SHP77 (cell line): ENCODE data around the gene RERE.

Source experiments
- DNase-seq, 2 experiments: peaks; one replicate each; lab custom pipeline; 2025; lab: John Stamatoyannopoulos, UW

Gene RERE

DNA sequence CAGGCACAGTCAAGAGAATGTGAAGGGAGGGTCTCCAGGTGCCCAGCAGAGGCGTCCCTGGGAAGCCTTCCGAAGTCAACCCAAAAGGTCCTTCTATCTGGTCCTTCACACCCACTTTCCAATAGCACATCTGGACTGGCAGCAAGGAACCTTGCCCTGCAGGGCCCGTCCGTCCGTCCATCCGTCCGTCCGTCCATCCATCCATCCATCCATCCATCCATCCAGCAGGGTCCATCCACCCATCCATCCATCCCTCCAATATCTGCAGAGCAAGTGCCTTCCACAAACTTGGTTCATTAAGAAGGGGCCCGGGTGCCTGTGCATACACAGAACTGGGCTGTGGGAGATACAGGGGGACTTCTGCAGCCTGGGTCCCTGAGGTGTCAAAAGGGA lies 468.0 kb downstream of the RERE start:
- DNase-seq = no peak

DNA sequence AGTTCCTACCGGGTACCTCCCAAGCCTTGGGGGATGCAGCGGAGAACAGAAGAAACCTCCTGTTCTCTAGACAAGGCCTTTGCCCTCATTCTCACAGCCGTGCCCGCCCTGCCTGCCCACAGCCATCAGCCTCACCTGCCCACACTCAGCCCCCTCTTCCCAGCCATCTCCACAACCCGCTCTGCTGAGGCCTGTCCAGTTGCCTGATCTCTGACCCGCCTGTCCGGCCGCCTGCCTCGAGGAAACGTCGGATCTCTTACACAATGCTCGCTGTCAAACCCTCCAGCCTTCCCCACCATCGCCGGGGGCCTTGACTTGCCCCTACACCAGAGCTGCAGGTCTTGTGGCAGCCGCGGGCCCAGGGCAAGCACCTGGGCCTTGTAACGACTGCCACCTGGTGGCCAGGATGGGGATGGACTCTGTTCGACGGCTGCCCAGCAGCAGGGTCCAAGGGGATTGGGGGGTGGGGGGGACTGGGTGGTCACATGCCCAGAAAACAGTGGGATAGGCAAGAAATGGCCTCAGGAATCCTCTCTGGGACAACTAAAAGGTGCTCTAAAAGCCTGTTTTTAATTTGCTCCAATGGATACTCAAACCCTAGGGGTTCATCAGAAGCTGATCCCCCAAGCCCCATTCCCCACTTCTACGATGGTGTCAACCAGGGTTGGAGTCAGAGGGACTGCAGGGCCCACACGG lies 468.5 kb downstream of the RERE start:
- DNase-seq = peak; percentile 24 to 60

DNA sequence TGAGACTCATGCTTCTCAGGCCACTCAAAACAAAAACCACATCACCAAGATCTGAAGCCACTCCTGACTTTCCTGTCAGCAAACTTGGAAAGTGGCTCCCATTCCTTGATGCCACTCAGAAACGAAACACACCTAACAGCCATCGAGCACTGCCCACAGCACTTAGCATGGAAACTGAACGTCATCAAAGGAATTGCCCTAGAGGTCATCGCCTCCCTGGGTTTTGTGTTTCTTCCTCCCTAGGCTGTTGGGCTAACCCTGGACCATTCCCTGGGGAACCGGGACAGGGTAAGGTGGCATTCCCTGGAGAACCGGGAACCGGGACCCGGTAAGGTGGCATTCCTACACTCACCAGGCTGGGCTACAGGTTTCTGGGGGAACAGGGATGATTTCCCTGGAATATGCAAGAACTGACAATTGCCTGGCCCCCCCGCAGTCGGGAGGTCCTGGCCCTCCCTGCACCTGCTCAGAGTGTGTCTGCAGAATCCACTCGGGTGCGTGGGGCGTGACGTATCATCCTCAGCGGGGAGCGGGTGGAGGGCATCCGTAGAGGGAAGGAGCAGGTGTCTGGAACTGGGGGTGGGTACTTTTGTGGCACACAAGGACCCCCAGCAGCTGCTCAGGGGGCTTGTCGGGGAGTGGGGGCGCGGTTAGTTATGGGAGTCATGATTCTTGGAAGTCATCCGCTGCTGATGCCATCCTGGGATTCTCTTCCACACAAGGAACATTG lies 469.2 kb downstream of the RERE start:
- no peak for DNase-seq

DNA sequence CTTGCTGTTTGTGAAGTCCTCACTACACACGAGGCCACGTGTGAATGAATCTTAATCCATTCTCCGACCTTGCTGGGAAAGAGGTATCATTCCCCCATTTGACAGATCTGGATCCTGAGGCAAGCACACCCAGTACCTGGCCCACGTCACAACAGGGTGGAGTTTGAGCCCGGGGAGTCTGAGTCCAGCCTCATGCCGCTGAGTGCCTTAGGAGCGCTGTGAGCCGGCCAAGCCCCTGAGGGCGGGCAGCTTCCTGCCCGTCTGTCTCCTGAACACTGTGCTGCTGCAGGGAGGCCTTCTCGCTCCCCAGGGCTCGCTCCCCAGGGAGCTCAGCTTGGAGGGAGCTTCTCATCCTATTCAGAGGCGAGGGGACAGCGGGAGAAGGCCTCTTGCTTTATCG lies 469.8 kb downstream of the RERE start:
- no peak for DNase-seq

DNA sequence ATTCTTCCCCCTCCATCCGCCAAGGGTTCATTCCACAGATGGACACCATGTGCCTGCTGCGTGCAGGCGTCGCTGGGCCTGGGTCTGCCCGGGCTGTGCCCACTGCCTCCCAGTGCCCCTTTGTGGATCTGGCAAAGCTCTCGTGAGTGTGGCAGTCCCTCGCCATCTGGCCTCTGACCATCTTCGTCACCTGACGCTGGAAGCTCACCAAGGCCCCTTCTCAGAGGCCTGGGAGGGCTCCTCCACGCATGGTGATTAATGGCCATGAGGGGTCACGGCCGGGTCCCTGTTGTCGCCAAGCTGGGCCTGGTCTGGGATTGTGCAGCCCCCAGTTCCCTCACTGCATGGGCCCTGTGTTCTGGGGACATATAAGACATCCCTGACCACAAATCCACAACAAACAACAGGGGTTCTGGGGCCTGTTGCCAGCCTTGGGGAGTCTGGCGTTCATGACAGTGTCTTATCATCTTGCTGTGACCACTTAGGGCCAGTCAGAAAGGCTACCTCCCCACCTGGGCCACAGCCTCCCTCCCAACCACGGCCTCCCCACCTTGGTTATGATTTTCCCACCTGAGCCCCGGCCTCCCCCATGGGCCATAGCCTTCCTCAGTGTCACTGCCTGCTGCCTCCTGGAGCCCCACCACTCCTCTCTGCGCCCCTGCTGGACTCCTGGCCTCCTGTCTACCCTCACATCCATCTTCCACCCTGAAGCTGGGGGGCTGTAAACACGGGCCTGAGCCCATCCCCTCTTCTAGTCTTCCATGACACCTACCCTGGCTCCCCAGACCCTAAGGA lies 471.6 kb downstream of the RERE start:
- DNase-seq = no peak

DNA sequence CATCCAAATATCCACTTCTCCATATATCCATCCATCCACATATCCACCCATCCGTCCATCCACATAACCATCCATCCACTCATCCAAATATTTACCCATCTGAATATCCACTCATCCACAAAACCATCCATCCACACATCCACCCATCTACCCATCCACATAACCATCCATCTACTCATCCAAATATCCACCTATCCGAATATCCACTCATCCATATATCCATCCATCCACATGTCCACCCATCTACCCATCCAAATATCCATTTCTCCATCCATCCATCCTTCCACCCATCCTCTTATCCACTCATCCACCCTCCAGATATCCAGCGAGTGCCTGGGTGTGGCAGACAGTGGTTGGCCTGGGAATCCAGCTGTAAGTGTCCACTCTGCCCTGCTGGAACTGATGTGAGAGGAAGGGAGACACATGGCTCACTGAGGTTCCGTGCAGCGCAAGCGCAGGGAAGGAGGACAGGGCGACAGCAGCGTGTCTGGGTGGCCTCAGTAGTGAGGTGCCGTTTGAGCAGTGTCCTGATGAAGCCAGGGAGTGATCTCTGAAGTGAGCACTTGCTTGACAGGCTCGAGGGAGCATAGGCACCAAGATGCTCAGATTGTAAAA lies 472.4 kb downstream of the RERE start:
- no peak for DNase-seq

DNA sequence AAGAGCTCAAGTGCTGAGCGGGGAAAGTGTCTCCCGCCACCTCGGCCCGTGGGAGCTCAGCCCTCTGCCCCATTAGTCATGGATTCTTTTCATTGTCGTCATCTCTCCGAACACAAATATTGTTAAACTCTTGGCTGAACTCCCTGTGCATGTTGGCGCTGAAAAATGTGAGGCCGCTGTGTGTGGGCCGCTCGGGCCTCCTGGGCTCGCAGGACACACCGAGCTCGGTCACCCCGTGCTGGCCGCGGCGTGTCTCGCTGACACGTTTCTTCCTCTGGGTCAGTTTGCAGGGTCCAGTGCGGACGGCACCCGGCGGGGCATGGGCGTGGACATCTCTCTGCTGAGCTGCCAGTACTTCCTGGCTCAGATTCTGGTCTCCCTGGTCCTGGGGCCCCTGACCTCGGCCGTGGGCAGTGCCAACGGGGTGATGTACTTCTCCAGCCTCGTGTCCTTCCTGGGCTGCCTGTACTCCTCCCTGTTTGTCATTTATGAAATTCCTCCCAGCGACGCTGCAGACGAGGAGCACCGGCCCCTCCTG lies 473.9 kb downstream of the RERE start:
- DNase-seq = no peak

DNA sequence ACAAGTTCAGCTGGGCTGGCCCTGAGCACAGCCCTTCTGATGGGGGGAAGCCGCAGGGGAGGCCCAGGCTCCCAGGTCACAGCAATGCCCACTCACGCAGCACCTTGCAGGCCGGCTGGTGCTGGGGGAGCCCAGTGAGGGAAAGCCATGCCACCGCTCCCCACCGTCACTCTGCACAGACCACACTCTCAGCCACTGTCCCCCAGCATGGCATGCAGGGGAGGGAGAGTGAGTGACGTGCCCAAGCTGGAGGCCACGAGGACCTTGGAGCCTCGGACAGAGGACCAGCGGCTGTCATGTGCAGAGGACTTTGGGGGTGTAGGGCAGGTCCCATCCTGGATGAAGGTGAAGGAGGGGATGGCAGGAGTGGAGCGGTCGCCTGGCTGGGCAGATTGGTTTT lies 474.4 kb downstream of the RERE start:
- no peak for DNase-seq

DNA sequence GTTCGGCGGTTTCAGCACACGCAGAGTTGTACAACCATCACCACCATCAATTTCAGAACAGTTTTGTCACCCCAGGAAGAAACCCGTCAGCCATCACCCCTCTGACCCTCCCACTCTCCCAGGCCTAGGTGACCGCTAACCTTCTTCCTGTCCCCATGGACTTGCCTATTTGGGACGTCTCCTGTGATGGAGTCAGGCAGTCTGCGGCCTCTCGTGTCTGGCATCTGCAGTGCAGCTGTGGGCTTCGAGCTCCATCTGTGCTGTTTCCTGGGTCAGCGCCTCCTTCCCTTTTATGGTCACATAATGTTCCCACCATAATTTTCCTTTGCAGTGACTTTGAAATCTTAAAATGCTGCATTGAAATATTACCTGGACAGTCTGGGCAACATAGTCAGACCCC lies 475.1 kb downstream of the RERE start:
- no peak for DNase-seq

DNA sequence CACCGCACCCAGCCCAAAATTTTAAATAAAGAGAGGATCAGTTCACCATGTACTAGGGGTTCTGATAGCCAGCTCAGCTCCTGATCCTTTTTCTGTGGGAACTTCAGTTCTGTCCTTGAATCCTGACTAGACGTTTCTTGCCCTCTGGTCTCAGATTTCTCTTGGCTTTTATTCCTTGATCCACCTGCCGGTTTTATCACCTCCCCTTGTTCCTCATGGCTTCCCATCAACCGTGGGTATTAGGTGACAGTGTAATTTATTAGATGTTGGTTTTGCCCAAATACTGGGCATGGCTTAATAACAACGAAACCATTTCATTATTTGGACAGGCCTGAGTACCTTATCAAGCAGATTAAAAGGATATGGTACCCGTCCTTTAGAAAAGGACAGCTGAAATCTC lies 477.0 kb downstream of the RERE start:
- no peak for DNase-seq

DNA sequence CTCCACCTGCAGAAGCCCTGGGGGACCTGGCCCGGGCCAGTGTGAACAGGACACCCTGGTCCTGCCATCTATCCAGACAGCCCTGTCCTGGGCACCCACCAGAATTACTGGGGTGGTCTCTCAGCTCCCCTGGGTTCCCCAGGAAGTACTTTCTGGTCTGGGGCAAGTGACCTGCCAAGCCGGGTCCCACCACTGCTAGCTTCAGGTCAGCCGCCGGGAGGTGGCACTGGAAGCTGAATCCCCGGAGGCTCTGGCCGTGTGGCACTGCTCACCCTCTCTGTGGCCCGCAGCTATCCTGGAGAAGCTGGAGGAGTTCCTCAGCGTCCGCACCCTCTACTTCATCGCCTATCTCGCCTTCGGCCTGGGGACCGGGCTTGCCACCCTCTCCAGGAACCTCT lies 478.2 kb downstream of the RERE start:
- no peak for DNase-seq

DNA sequence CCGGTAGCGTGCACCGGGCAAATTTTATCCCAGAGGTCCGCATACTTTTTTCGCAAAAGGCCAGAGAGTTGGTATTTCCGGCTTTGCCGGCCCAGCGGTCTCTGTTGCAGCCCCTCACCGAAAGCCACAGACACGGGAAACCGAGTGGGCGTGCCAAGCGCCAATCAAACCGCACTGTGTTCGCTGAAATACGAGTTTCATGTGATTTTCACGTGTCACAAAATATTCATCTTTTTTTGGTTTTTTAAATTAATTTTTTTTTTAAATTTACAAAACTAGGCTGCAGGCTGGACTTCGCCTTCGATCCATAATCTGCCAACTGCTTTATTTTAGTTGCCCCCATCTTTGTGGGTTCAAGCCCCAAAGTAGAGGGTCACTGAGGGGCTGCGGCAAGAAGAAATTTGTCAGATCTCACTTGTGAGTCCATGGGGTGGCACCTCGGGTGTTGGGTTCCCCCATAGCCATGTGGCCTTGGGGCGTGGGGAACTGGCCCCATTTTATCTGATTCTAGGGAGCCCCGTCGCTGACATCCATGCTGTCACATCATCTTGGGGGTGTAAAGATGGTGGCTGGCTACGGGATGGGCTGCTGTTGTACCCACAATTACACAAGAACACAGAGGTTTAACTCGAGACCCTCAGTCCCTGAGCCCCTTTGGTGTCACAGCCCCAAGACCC lies 478.8 kb downstream of the RERE start:
- no peak for DNase-seq

DNA sequence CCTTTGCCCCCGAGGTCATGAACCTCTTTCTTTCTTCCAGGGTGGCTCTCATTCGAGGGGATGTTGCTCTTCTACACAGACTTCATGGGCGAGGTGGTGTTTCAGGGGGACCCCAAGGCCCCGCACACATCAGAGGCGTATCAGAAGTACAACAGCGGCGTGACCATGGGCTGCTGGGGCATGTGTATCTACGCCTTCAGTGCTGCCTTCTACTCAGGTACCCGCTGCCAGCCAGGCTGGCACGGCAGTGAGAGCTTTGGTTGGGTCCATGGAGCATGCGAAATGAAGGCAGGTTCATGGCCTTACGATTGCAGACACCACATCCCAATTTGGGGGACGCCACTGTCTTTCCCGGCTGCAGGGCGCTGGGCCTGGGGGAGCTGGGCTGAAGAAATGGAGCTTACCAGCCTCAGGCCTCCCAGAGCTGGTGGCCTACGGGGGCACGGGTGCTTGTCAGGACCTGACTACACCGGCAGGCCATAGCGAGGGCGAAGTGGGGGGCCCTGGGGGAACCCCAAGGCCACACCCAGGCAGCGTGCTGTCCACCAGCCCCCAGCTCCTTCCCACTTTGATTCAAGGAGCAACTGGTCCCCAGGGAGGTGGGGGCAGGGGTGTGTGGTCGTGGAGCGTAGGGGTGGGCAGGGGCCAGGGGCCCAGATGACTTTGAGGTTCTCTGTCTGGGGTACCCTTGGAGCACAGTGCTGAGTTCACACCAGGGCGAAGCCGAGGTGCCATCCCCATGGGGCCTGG lies 479.5 kb downstream of the RERE start:
- no peak for DNase-seq

DNA sequence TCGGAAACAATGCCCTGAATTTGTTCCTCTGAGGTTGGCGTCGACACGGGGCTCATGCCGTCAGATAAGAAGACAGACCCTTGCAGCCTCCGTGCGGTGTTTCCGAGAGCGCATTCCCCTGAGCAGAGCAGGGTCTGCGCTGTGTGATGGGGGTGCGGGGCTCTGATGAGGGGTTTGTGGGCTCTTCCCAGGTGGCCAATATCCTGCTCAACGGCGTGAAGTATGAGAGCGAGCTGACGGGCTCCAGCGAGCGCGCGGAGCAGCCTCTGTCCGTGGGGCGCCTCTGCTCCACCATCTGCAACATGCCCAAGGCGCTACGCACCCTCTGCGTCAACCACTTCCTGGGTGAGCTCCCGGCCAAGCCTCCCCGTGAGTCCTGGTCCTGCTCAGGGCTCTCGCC lies 482.2 kb downstream of the RERE start:
- no peak for DNase-seq

DNA sequence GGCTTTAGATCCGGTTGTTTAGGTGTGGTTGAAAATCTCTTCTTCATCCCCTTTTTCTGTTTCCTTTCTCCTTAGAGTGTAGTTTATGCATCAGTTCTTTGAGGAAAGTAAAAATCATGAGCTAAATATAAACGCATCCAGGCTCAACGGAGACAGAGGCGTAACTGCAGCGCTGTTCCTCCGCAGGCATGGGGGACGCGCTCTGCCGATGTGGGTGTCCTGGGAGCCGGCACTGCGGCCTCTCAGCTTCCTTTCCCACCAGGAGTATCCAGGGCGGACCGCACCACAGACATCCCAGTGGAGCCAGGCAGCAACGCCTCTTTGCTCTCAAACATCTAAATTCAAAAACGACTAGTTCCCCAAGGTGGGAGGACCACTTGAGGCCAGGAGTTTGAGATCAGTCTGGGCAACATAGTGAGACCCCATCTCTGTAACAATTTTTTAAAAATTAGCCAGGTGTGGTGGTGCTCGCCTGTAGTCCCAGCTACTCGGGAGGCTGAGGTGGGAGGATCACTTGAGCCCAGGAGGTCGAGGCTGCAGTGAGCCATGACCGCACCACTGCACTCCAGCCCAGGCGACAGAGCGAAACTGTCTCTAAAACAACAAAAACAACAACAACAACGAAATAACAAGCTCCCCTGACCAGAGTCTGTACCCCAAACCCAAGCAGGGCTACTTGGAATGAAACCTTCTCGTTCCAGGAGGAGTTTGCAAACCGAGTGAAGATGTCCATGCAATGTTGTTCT lies 483.2 kb downstream of the RERE start:
- DNase-seq = no peak

DNA sequence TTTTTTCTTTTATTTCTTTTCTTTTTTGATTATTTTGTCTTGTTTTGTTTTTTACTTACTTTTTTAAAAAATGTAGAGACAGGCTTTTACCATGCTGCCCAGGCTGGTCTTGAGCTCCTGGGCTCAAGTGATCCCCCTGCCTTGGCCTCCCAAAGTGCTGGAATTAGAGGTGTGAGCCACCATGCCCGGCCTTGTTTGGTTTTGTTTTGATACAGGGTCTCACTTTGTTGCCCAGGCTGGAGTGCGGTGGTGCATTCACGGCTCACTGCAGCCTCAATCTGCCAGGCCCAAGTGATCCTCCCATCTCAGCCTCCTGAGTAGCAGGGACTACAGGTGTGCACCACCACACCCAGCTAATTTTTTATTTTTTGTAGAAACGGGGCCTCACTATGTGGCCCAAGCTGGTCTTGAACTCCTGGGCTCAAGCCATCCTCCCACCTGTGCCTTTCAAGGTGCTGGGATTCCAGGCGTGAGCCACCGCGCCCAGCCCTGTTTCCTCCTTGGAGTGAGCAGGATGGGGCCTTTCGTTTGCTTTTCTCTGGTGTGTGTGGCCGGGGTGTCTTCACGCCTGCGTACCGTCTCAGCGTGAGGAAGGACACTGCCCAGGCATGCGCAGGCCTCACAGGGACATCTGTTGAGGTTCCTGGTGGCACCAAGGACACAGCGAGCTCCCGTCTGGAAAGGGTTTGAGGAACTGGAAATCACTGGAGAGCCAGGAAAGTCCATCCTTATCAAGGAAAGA lies 484.0 kb downstream of the RERE start:
- DNase-seq = no peak

DNA sequence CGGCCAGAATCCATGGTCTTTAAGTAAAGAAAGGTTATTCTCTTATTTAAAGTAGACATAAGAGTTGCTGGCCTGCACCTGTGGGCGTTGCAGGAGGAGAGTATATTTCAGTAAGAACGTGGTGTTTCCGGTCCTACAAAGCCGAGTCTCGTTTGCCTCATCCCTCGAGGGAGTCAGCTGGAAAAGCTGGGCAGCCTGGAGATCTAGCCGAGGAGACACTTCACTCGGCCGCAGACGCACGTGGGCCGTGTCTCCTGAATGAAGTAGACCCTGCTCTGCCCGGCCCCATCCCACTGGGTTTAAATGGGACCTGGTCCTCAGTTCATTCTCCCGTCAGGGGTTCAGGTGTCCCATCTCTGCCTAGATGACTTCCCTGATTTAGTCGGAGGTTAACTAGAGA lies 484.6 kb downstream of the RERE start:
- DNase-seq = no peak

DNA sequence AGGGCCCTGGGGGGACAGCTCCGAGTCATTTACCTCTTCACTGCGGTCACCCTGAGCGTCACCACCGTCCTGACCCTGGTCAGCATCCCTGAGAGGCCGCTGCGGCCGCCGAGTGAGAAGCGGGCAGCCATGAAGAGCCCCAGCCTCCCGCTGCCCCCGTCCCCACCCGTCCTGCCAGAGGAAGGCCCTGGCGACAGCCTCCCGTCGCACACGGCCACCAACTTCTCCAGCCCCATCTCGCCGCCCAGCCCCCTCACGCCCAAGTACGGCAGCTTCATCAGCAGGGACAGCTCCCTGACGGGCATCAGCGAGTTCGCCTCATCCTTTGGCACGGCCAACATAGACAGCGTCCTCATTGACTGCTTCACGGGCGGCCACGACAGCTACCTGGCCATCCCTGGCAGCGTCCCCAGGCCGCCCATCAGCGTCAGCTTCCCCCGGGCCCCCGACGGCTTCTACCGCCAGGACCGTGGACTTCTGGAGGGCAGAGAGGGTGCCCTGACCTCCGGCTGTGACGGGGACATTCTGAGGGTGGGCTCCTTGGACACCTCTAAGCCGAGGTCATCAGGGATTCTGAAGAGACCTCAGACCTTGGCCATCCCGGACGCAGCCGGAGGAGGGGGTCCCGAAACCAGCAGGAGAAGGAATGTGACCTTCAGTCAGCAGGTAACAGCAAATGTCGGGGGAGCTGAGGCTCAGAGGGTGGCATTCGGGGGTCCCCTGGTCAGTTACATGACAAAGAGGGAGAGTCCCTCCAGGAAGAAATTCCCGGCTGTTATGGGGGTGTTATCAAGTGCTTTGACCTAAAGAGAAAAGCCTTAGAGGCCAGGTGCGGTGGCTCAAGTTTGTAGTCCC lies 486.9 kb downstream of the RERE start:
- no peak for DNase-seq

DNA sequence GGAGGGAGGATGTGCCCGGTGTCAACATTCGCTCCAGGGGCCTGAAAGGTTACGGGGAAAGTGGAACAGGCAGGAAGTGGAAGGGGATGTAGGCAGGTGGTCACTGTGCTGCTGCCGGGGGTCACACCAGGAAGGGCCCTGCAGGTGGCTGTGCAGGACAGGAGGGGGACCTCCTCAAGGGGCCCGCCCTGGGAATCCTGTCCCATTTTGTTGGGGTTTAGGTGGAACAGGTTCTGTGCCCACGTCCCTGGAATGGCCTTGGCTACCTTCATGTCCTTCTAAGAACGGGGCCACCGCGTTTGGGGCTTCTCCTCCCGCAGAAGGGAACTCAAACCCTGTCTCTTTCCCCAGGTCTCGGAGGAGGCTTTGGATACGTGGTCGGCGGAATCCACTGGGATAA lies 487.6 kb downstream of the RERE start:
- DNase-seq = no peak
